GM23338 (cell line): ENCODE measurements around the gene AP3M1. TPM values are rescaled to one million over a fixed set of nuclear protein-coding genes. Genes with fewer than 3 reads are reported as not detected.

Experiments used
- ATAC-seq: fragments of 200-7000 bp; cut with Tn5 transposase; 3 replicates; pipeline ENCODE4 v1.9.1; 2020
- DNase-seq: peaks from one replicate; pipeline ENCODE4 v3.0.0-alpha.2; 2015; ENCODE audit warnings: low spot score
- H2AFZ ChIP-seq: fragments of 200-600 bp; sonication (generic); 2 replicates; pipeline ENCODE4 v1.8.0; 2016; ENCODE audit warnings: antibody characterized with exemption, mild to moderate bottlenecking, moderate library complexity
- H3F3A ChIP-seq: fragments of 200-600 bp; sonication (generic); replicated peaks from 2 replicates; pipeline ENCODE4 v1.8.0; 2017; ENCODE audit warnings: antibody characterized with exemption, mixed run types, low read depth
- H3K27ac ChIP-seq: fragments of 200-600 bp; sonication (generic); 2 replicates; pipeline ENCODE4 v1.6.1; 2016; ENCODE audit warnings: low read depth
- H3K27me3 ChIP-seq: fragments of 200-600 bp; sonication (generic); 2 replicates; pipeline ENCODE4 v1.8.0; 2016; ENCODE audit warnings: mild to moderate bottlenecking, mixed run types, moderate library complexity; ENCODE audit not compliant: insufficient read depth
- H3K36me3 ChIP-seq: fragments of 200-600 bp; sonication (generic); 2 replicates; pipeline ENCODE4 v1.8.0; 2016; ENCODE audit warnings: mild to moderate bottlenecking; ENCODE audit not compliant: insufficient read depth
- H3K4me1 ChIP-seq: fragments of 200-600 bp; sonication (generic); 2 replicates; pipeline ENCODE4 v1.8.0; 2016; ENCODE audit warnings: mild to moderate bottlenecking, moderate library complexity; ENCODE audit not compliant: insufficient read depth
- H3K4me2 ChIP-seq: fragments of 200-600 bp; sonication (generic); 2 replicates; pipeline ENCODE4 v1.7.1; 2017; ENCODE audit warnings: mixed run types
- H3K4me3 ChIP-seq: fragments of 200-600 bp; sonication (generic); 2 replicates; pipeline ENCODE4 v1.6.1; 2016; ENCODE audit warnings: mixed run types
- H3K79me2 ChIP-seq: fragments of 200-600 bp; sonication (generic); replicated peaks from 2 replicates; pipeline ENCODE4 v1.8.0; 2017; ENCODE audit warnings: mild to moderate bottlenecking; ENCODE audit not compliant: insufficient read depth
- H3K9me2 ChIP-seq: fragments of 200-600 bp; sonication (generic); 2 replicates; pipeline ENCODE4 v1.8.0; 2017; ENCODE audit not compliant: insufficient read depth
- H4K20me1 ChIP-seq: fragments of 200-600 bp; sonication (generic); replicated peaks from 2 replicates; pipeline ENCODE4 v1.8.0; 2017; ENCODE audit warnings: mild to moderate bottlenecking; ENCODE audit not compliant: insufficient read depth
- H3K27ac Mint-ChIP-seq: 2 replicates; pipeline ENCODE4 v1.8.0; 2020; ENCODE audit warnings: inconsistent platforms, mild to moderate bottlenecking, moderate library complexity, mixed read lengths
- H3K27me3 Mint-ChIP-seq: 3 replicates; pipeline ENCODE4 v1.8.0; 2022; ENCODE audit warnings: low read depth, mild to moderate bottlenecking, moderate library complexity, mixed read lengths, inconsistent platforms; ENCODE audit not compliant: insufficient read depth, poor library complexity
- H3K36me3 Mint-ChIP-seq: 3 replicates; pipeline ENCODE4 v1.8.0; 2021; ENCODE audit warnings: low read depth, mild to moderate bottlenecking, inconsistent platforms, moderate library complexity, mixed read lengths
- H3K4me1 Mint-ChIP-seq: 3 replicates; pipeline ENCODE4 v1.8.0; 2020; ENCODE audit warnings: mild to moderate bottlenecking, inconsistent platforms, mixed read lengths
- H3K4me3 Mint-ChIP-seq: 3 replicates; pipeline ENCODE4 v1.8.0; 2021; ENCODE audit warnings: moderate library complexity, mild to moderate bottlenecking, inconsistent platforms, mixed read lengths
- H3K9me3 Mint-ChIP-seq: 3 replicates; pipeline ENCODE4 v1.8.0; 2020; ENCODE audit warnings: moderate library complexity, mild to moderate bottlenecking, inconsistent platforms, mixed read lengths
- CREB1 ChIP-seq: fragments of 250-450 bp; sonication (Bioruptor Pico); IDR thresholded peaks from 2 replicates; pipeline ENCODE4 v1.5.0; 2020; ENCODE audit warnings: low read depth, mild to moderate bottlenecking, moderate library complexity
- EZH2 ChIP-seq: fragments of 200-600 bp; sonication (generic); IDR thresholded peaks from one replicate; pipeline ENCODE4 v1.8.0; 2017; ENCODE audit warnings: antibody characterized with exemption, mild to moderate bottlenecking, low read depth; ENCODE audit not compliant: unreplicated experiment
- EZH2phosphoT487 ChIP-seq: fragments of 200-600 bp; sonication (generic); IDR thresholded peaks from one replicate; pipeline ENCODE4 v1.8.1; 2018; ENCODE audit warnings: antibody characterized with exemption; ENCODE audit not compliant: unreplicated experiment
- JUNB ChIP-seq: IDR thresholded peaks from one replicate; pipeline ENCODE4 v1.6.1; 2016; ENCODE audit warnings: antibody characterized with exemption; ENCODE audit not compliant: unreplicated experiment
- NANOG ChIP-seq: IDR thresholded peaks from 2 replicates; pipeline ENCODE4 v1.6.1; 2016; ENCODE audit warnings: antibody characterized with exemption, borderline replicate concordance
- ZNF114 ChIP-seq: fragments of 250-450 bp; sonication (Bioruptor Pico); IDR thresholded peaks from 2 replicates; pipeline ENCODE4 v1.5.0; 2020; ENCODE audit warnings: mild to moderate bottlenecking, moderate library complexity
- ZNF331 ChIP-seq: fragments of 250-450 bp; sonication (Bioruptor Pico); IDR thresholded peaks from 2 replicates; pipeline ENCODE4 v1.5.0; 2020; ENCODE audit warnings: low read depth, mild to moderate bottlenecking, moderate library complexity
- polyA plus RNA-seq: library from polyadenylated mRNA; unstranded; fragments of >200 nt; fragmentation: Nextera tagmentation; extraction: Ambion mirVana; gene quantifications from 2 replicates; pipeline ENCODE4 v1.2.1, GENCODE V29; 2016
- total RNA-seq: library from RNA; depleted of rRNA; stranded (reverse); fragments of >200 nt; shearing (Covaris generic); gene quantifications from 2 replicates; pipeline ENCODE4 v1.2.3, GENCODE V29; 2014
- TF ChIP-seq, protein P1 (sequence below), 2 experiments: fragments of 200-600 bp in 1 of 2; sonication (generic) in 1 of 2; conservative IDR thresholded peaks; 2 replicates each; pipeline versions ENCODE4 v1.5.1 to v1.6.1; 2016 to 2017; ENCODE audit warnings: antibody characterized with exemption in 2 of 2, low read depth in 2 of 2, mild to moderate bottlenecking in 2 of 2, moderate library complexity in 1 of 2
- TF ChIP-seq, protein P2 (sequence below): fragments of 250-450 bp; sonication (Bioruptor Pico); IDR thresholded peaks from 2 replicates; pipeline ENCODE4 v1.5.0; 2020; ENCODE audit warnings: mild to moderate bottlenecking, moderate library complexity

The AP3M1 gene
- total and polyA plus RNA-seq, 2 experiments from 2014 or later = 13.8 to 41.7 TPM

DNA sequence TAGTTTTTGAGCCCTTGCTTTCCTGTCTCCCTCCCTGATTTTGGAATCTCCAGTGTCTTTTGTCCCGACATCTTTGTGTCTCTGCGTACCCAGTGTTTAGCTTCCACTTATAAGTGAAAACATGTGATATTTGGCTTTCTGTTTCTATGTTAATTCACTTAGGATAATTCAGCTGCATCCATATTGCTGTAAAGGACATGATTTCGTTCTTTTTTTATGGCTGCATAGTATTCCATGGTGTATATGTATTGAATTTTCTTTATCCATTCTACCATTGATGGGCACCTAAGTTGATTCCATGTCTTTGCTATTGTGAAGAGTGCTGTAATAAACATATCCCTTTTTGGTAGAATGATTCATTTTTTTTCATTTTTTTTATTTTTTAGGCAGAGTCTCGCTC lies 48.7 kb upstream of the AP3M1 start:
- no peak for TF ChIP-seq ZNF331 (CRISPR knock-in tag)
- TF ChIP-seq, protein P1, sequence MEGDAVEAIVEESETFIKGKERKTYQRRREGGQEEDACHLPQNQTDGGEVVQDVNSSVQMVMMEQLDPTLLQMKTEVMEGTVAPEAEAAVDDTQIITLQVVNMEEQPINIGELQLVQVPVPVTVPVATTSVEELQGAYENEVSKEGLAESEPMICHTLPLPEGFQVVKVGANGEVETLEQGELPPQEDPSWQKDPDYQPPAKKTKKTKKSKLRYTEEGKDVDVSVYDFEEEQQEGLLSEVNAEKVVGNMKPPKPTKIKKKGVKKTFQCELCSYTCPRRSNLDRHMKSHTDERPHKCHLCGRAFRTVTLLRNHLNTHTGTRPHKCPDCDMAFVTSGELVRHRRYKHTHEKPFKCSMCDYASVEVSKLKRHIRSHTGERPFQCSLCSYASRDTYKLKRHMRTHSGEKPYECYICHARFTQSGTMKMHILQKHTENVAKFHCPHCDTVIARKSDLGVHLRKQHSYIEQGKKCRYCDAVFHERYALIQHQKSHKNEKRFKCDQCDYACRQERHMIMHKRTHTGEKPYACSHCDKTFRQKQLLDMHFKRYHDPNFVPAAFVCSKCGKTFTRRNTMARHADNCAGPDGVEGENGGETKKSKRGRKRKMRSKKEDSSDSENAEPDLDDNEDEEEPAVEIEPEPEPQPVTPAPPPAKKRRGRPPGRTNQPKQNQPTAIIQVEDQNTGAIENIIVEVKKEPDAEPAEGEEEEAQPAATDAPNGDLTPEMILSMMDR (conservative IDR thresholded peaks at IDR 0.05; ENCODE audit: low read depth in 2 of 2) = no peak
- Histone ChIP-seq H3K4me1 (peaks cover 10% of the 10 kb centered on the region; the same call in 1 of the 2 replicates), H3K9me2 (no peaks in the 10 kb centered on the region), H3K27ac (no peak overlapping the region), H3K4me3 (no peak overlapping the region), H3K4me2 (no peak overlapping the region), H3F3A (no peaks in the 10 kb centered on the region), H4K20me1 (0 out of 2 replicates have a peak, but pooled peaks cover 5% of the 10 kb centered on the region), H3K27me3 (no peaks in the 10 kb centered on the region), H3K36me3 (no peaks in the 10 kb centered on the region), H2AFZ (no peak overlapping the region), H3K79me2 (peaks cover 54% of the 10 kb centered on the region)
- DNase-seq = no peak
- no peak for ATAC-seq
- Mint-ChIP-seq H3K36me3 (no peaks in the 10 kb centered on the region; the same call in 2 of the 3 replicates), H3K9me3 (no peaks in the 10 kb centered on the region), H3K4me3 (no peak overlapping the region), H3K27me3 (no peaks in the 10 kb centered on the region), H3K4me1 (peaks cover 4% of the 10 kb centered on the region; the same call in 1 of the 3 replicates), H3K27ac (no peak overlapping the region)

DNA sequence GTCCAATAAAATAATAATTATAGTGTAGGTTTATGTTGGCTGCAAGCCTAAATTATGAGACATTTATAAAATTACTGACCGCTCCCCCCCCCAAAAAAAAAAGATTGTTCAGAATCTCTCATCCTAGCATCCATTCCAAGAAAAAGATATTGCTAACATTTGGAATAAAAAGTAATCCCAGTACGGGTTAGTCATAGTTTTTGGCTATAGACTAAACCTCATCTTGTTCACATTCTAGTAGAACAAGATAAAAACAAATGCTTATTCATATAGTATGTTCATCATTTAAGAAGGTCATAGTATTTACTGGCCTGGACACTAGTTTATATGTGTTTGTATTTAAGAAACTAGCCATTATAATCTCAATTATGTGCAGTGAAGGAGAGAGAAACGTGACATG lies 44.4 kb upstream of the AP3M1 start:
- TF ChIP-seq, protein P2, sequence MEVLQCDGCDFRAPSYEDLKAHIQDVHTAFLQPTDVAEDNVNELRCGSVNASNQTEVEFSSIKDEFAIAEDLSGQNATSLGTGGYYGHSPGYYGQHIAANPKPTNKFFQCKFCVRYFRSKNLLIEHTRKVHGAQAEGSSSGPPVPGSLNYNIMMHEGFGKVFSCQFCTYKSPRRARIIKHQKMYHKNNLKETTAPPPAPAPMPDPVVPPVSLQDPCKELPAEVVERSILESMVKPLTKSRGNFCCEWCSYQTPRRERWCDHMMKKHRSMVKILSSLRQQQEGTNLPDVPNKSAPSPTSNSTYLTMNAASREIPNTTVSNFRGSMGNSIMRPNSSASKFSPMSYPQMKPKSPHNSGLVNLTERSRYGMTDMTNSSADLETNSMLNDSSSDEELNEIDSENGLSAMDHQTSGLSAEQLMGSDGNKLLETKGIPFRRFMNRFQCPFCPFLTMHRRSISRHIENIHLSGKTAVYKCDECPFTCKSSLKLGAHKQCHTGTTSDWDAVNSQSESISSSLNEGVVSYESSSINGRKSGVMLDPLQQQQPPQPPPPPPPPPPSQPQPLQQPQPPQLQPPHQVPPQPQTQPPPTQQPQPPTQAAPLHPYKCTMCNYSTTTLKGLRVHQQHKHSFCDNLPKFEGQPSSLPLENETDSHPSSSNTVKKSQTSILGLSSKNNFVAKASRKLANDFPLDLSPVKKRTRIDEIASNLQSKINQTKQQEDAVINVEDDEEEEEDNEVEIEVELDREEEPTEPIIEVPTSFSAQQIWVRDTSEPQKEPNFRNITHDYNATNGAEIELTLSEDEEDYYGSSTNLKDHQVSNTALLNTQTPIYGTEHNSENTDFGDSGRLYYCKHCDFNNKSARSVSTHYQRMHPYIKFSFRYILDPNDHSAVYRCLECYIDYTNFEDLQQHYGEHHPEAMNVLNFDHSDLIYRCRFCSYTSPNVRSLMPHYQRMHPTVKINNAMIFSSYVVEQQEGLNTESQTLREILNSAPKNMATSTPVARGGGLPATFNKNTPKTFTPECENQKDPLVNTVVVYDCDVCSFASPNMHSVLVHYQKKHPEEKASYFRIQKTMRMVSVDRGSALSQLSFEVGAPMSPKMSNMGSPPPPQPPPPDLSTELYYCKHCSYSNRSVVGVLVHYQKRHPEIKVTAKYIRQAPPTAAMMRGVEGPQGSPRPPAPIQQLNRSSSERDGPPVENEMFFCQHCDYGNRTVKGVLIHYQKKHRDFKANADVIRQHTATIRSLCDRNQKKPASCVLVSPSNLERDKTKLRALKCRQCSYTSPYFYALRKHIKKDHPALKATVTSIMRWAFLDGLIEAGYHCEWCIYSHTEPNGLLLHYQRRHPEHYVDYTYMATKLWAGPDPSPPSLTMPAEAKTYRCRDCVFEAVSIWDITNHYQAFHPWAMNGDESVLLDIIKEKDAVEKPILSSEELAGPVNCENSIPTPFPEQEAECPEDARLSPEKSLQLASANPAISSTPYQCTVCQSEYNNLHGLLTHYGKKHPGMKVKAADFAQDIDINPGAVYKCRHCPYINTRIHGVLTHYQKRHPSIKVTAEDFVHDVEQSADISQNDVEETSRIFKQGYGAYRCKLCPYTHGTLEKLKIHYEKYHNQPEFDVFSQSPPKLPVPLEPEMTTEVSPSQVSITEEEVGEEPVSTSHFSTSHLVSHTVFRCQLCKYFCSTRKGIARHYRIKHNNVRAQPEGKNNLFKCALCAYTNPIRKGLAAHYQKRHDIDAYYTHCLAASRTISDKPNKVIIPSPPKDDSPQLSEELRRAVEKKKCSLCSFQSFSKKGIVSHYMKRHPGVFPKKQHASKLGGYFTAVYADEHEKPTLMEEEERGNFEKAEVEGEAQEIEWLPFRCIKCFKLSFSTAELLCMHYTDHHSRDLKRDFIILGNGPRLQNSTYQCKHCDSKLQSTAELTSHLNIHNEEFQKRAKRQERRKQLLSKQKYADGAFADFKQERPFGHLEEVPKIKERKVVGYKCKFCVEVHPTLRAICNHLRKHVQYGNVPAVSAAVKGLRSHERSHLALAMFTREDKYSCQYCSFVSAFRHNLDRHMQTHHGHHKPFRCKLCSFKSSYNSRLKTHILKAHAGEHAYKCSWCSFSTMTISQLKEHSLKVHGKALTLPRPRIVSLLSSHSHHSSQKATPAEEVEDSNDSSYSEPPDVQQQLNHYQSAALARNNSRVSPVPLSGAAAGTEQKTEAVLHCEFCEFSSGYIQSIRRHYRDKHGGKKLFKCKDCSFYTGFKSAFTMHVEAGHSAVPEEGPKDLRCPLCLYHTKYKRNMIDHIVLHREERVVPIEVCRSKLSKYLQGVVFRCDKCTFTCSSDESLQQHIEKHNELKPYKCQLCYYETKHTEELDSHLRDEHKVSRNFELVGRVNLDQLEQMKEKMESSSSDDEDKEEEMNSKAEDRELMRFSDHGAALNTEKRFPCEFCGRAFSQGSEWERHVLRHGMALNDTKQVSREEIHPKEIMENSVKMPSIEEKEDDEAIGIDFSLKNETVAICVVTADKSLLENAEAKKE (CRISPR knock-in tag) = no peak
- no peak for TF ChIP-seq JUNB
- TF ChIP-seq ZNF114 (CRISPR knock-in tag) = no peak
- TF ChIP-seq CREB1 = no peak
- no peak for TF ChIP-seq EZH2phosphoT487
- no peak for TF ChIP-seq EZH2
- no peak for TF ChIP-seq NANOG
- no peaks in the 10 kb centered on the region for H3K27me3 Mint-ChIP-seq
- DNase-seq (no peak), ATAC-seq (no peak)
- peaks cover 10% of the 10 kb centered on the region; the same call in 1 of the 2 replicates for H4K20me1 ChIP-seq
- H3K79me2 ChIP-seq = peaks cover 92% of the 10 kb centered on the region
- no peaks in the 10 kb centered on the region for H3K36me3 ChIP-seq
- no peak overlapping the region for H3K4me2 ChIP-seq
- H3K4me1 ChIP-seq = peaks cover 4% of the 10 kb centered on the region; the same call in 1 of the 2 replicates
- H3K36me3 Mint-ChIP-seq = no peaks in the 10 kb centered on the region; the same call in 2 of the 3 replicates
- no peak overlapping the region for H3K27ac ChIP-seq
- no peak overlapping the region for H3K27ac Mint-ChIP-seq
- no peaks in the 10 kb centered on the region for H3K27me3 ChIP-seq
- H3K9me3 Mint-ChIP-seq = no peaks in the 10 kb centered on the region
- no peak overlapping the region for H3K4me3 ChIP-seq
- H3F3A ChIP-seq = no peaks in the 10 kb centered on the region
- no peak overlapping the region for H3K4me3 Mint-ChIP-seq
- peaks cover 13% of the 10 kb centered on the region for H3K4me1 Mint-ChIP-seq
- no peak overlapping the region for H2AFZ ChIP-seq
- H3K9me2 ChIP-seq = no peaks in the 10 kb centered on the region
